Gastrocnemius medialis (tissue), 4 donors: ENCODE data around the gene MVD.

Experiments used
- CTCF ChIP-seq, 5 experiments: fragments of 450-650 bp in 3 of 5; fragments of 200-600 bp in 2 of 5; sonication (generic) in 2 of 5; IDR thresholded peaks in 4 of 5; conservative IDR thresholded peaks in 1 of 5; 1 replicate in 4 of 5; 2 replicates in 1 of 5; pipeline ENCODE4 v1.5.1; 2016 to 2019; ENCODE audit warnings: antibody characterized with exemption in 5 of 5, mild to moderate bottlenecking in 3 of 5, moderate library complexity in 3 of 5
- POLR2A ChIP-seq, 2 donors: fragments of 450-650 bp; IDR thresholded peaks; one replicate each; pipeline ENCODE4 v1.6.1; 2017; ENCODE audit warnings: antibody characterized with exemption in 2 of 2, mild to moderate bottlenecking in 2 of 2, moderate library complexity in 2 of 2

GRCh38 chr16:88633684-88634140 lies 29.2 kb downstream of the MVD start:
- TF ChIP-seq POLR2A (IDR thresholded peaks at IDR 0.05), result no peak
- no peak for TF ChIP-seq CTCF (IDR thresholded peaks at IDR 0.05 in 4 of 5, conservative IDR thresholded peaks at IDR 0.05 in 1 of 5)
